Hepatocyte (in vitro differentiated cells): ENCODE data around the gene FGF8. TPM values are rescaled to one million over a fixed set of nuclear protein-coding genes. Genes with fewer than 3 reads are reported as not detected.
A peak's percentile ranks its signal among the peaks of the same experiment; 100 is the strongest.

Experiments used
- DNase-seq: peaks from one replicate; pipeline ENCODE4 v3.0.0-alpha.2; 2016; ENCODE audit warnings: low spot score
- H2AFZ ChIP-seq: fragments of 200-600 bp; sonication (generic); 2 replicates; pipeline ENCODE4 v1.6.0; 2016; ENCODE audit warnings: antibody characterized with exemption, mild to moderate bottlenecking
- H3K27ac ChIP-seq: fragments of 200-600 bp; sonication (generic); 2 replicates; pipeline ENCODE4 v1.5.1; 2016; ENCODE audit warnings: mild to moderate bottlenecking
- H3K27me3 ChIP-seq: fragments of 200-600 bp; sonication (generic); 2 replicates; pipeline ENCODE4 v1.6.1; 2016
- H3K36me3 ChIP-seq: fragments of 200-600 bp; sonication (generic); replicated peaks from 2 replicates; pipeline ENCODE4 v1.5.1; 2016; ENCODE audit warnings: low read depth; ENCODE audit not compliant: insufficient read depth
- H3K4me1 ChIP-seq: fragments of 200-600 bp; sonication (generic); 2 replicates; pipeline ENCODE4 v1.5.1; 2016; ENCODE audit warnings: mild to moderate bottlenecking, moderate library complexity; ENCODE audit not compliant: insufficient read depth
- H3K4me2 ChIP-seq: fragments of 200-600 bp; sonication (generic); 2 replicates; pipeline ENCODE4 v1.6.0; 2016
- H3K4me3 ChIP-seq: fragments of 200-600 bp; sonication (generic); 2 replicates; pipeline ENCODE4 v1.5.1; 2016; ENCODE audit warnings: mild to moderate bottlenecking
- H3K79me2 ChIP-seq: fragments of 200-600 bp; sonication (generic); 2 replicates; pipeline ENCODE4 v1.6.0; 2017; ENCODE audit warnings: mild to moderate bottlenecking
- H3K9me2 ChIP-seq: fragments of 200-600 bp; sonication (generic); replicated peaks from 2 replicates; pipeline ENCODE4 v1.6.0; 2017; ENCODE audit warnings: mild to moderate bottlenecking; ENCODE audit not compliant: insufficient read depth
- H3K9me3 ChIP-seq: fragments of 200-600 bp; sonication (generic); 2 replicates; pipeline ENCODE4 v1.5.1; 2016; ENCODE audit warnings: low read depth, mild to moderate bottlenecking
- H4K20me1 ChIP-seq: fragments of 200-600 bp; sonication (generic); 2 replicates; pipeline ENCODE4 v1.6.0; 2016; ENCODE audit warnings: mild to moderate bottlenecking; ENCODE audit not compliant: insufficient read depth, poor library complexity, severe bottlenecking
- CTCF ChIP-seq: fragments of 200-600 bp; sonication (generic); IDR thresholded peaks from 2 replicates; pipeline ENCODE4 v1.5.1; 2016; ENCODE audit warnings: antibody characterized with exemption, mild to moderate bottlenecking; ENCODE audit not compliant: poor library complexity
- EZH2 ChIP-seq: fragments of 200-600 bp; sonication (generic); IDR thresholded peaks from 2 replicates; pipeline ENCODE4 v1.6.1; 2016; ENCODE audit warnings: antibody characterized with exemption, mild to moderate bottlenecking, borderline replicate concordance
- EZH2phosphoT487 ChIP-seq: fragments of 200-600 bp; sonication (generic); IDR thresholded peaks from one replicate; pipeline ENCODE4 v1.6.1; 2018; ENCODE audit warnings: antibody characterized with exemption, mild to moderate bottlenecking, low read depth, moderate library complexity; ENCODE audit not compliant: unreplicated experiment, severe bottlenecking
- WGBS: methylation state at CpG from one replicate; pipeline ENCODE4 v1.1.6; 2016; ENCODE audit warnings: low lambda C conversion rate; ENCODE audit errors: missing lambda C conversion rate; 5-methylcytosine and 5-hydroxymethylcytosine counted together
- polyA plus RNA-seq: library from polyadenylated mRNA; unstranded; fragments of >200 nt; fragmentation: Nextera tagmentation; extraction: Ambion mirVana; gene quantifications from 2 replicates; pipeline ENCODE4 v1.2.1, GENCODE V29; 2016
- total RNA-seq: library from RNA; depleted of rRNA; stranded (reverse); fragments of >200 nt; gene quantifications from 2 replicates; pipeline ENCODE4 v1.2.3, GENCODE V29; 2014

FGF8 gene
- total and polyA plus RNA-seq, 2 experiments from 2014 or later, result not detected

GRCh38 chr10:101783736-101784118 is 7.8 kb upstream of the FGF8 start:
- Histone ChIP-seq H2AFZ (peak overlapping the region; percentile 54), H3K27ac (peak overlapping the region; percentile 73), H3K4me1 (peaks cover 19% of the 10 kb centered on the region), H3K9me2 (no peaks in the 10 kb centered on the region), H4K20me1 (no peaks in the 10 kb centered on the region), H3K4me2 (peak overlapping the region; percentile 81), H3K27me3 (peaks cover 9% of the 10 kb centered on the region), H3K36me3 (no peaks in the 10 kb centered on the region), H3K9me3 (no peaks in the 10 kb centered on the region), H3K79me2 (no peaks in the 10 kb centered on the region), H3K4me3 (peak overlapping the region; percentile 87)
- TF ChIP-seq EZH2phosphoT487 (no peak), EZH2 (no peak), CTCF (no peak)
- no peak for DNase-seq
- WGBS, result 53% methylated on average over 10 of the region's 10 CpGs

GRCh38 chr10:101782811-101783735 is 7.2 kb upstream of the FGF8 start, which contains the start of gene NPM3:
Gene NPM3, minus strand, starts transcription at chr10:101783446. Its CDS starts 56 bp downstream, at chr10:101783390.
- H3K4me1 ChIP-seq, result peaks cover 25% of the 10 kb centered on the region
- WGBS, result 3% methylated on average over 49 of the region's 57 CpGs
- DNase-seq, result peak; percentile 94
- H3K27ac ChIP-seq, result peak within 1 kb of the TSS; percentile 73
- H3K79me2 ChIP-seq, result no peaks in the 10 kb centered on the region
- no peaks in the 10 kb centered on the region for H3K9me3 ChIP-seq
- H3K4me3 ChIP-seq, result peak within 1 kb of the TSS; percentile 87
- peak within 1 kb of the TSS; percentile 54 for H2AFZ ChIP-seq
- TF ChIP-seq CTCF, result no peak
- no peak for TF ChIP-seq EZH2
- no peak for TF ChIP-seq EZH2phosphoT487
- no peaks in the 10 kb centered on the region for H4K20me1 ChIP-seq
- H3K9me2 ChIP-seq, result no peaks in the 10 kb centered on the region
- no peaks in the 10 kb centered on the region for H3K36me3 ChIP-seq
- peak within 1 kb of the TSS; percentile 81 for H3K4me2 ChIP-seq
- H3K27me3 ChIP-seq, result peaks cover 15% of the 10 kb centered on the region

- no peaks in the 10 kb centered on the region for H4K20me1 ChIP-seq
Measured at GRCh38 chr10:101781984-101782810, 6.3 kb upstream of the FGF8 start.

More at GRCh38 chr10:101781984-101782810, 6.3 kb upstream of the FGF8 start:
- Histone ChIP-seq H3K4me2 (peak overlapping the region; percentile 81), H3K36me3 (no peaks in the 10 kb centered on the region), H2AFZ (no peak overlapping the region), H3K9me2 (no peaks in the 10 kb centered on the region), H3K79me2 (no peaks in the 10 kb centered on the region), H3K27me3 (peaks cover 24% of the 10 kb centered on the region), H3K9me3 (no peaks in the 10 kb centered on the region), H3K27ac (no peak overlapping the region), H3K4me1 (peaks cover 29% of the 10 kb centered on the region), H3K4me3 (peak overlapping the region; percentile 87)
- 66% methylated on average over 16 of the region's 17 CpGs for WGBS
- DNase-seq, result no peak
- TF ChIP-seq CTCF, result no peak
- TF ChIP-seq EZH2, result no peak
- no peak for TF ChIP-seq EZH2phosphoT487
